GM20000 (cell line): ENCODE results near the gene CLCN5.

ENCODE experiments used
- DNase-seq: peaks from one replicate; pipeline ENCODE4 v3.0.0; 2012; ENCODE audit warnings: low spot score
- CTCF ChIP-seq: IDR thresholded peaks from 2 replicates; pipeline ENCODE4 v1.5.1; 2012; ENCODE audit warnings: mild to moderate bottlenecking, control low read depth; ENCODE audit errors: extremely low read depth, missing control alignments

The CLCN5 gene

GRCh38 chrX:50068893-50069292 is 146.5 kb downstream of the CLCN5 start:
- TF ChIP-seq CTCF, result no peak
- no peak for DNase-seq

GRCh38 chrX:50071494-50071893 is 149.1 kb downstream of the CLCN5 start:
- no peak for TF ChIP-seq CTCF
- DNase-seq, result no peak

GRCh38 chrX:50072110-50072509 is 149.7 kb downstream of the CLCN5 start:
- TF ChIP-seq CTCF, result no peak
- DNase-seq, result no peak

GRCh38 chrX:50073601-50074000 is 151.2 kb downstream of the CLCN5 start:
- no peak for TF ChIP-seq CTCF
- no peak for DNase-seq

GRCh38 chrX:50075630-50076339 is 153.4 kb downstream of the CLCN5 start:
- no peak for TF ChIP-seq CTCF
- no peak for DNase-seq

- no peak for TF ChIP-seq CTCF
- no peak for DNase-seq
These were observed 159.0 kb downstream of the CLCN5 start for GRCh38 chrX:50081282-50081889.

- no peak for DNase-seq
- TF ChIP-seq CTCF, result no peak
These were observed 160.3 kb downstream of the CLCN5 start for GRCh38 chrX:50082741-50083140.
